GM10847 (cell line): ENCODE data around the gene LYG2.

Source experiments
- POLR2A ChIP-seq: IDR thresholded peaks from 2 replicates; pipeline ENCODE4 v1.6.1; 2011; ENCODE audit not compliant: insufficient read length; ENCODE audit errors: extremely low read depth

LYG2 gene

GRCh38 chr2:99216096-99216495 is 39.4 kb downstream of the LYG2 start:
- no peak for TF ChIP-seq POLR2A

- TF ChIP-seq POLR2A: no peak
These were observed 50.0 kb downstream of the LYG2 start for GRCh38 chr2:99205491-99205890.

DNA sequence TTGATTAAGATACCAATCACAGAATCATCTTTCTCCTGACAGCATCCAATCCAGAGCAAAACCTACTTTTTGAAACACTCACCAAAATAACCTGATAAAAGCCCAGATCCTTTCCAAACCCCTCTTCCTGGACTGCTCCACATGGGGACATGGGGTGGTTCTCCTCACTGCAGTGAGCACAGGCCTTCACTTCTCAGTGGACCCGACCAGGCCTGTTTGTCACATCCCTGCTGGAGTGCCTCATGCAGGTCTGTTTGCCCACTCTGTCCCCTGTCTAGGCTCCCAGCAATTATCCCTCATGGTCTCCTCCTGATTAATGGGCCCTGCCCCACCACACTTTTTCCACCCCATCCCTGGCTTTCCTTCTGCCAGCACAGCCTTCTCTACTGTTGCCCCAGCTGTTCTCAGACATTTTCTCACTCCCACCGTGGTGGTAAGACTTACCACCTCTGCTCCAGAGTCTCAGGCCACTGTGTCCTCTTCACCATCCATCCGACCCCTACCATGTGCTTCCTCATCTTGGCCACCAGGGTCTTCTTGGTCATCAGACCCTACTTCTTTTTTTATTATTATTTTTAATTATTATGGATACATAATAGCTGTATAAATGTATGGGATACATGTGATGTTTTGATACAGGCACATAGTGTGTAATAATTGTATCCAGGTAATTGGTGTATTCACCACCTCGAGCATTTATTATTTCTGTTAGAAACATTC is 53.3 kb downstream of the LYG2 start:
- no peak for TF ChIP-seq POLR2A

DNA sequence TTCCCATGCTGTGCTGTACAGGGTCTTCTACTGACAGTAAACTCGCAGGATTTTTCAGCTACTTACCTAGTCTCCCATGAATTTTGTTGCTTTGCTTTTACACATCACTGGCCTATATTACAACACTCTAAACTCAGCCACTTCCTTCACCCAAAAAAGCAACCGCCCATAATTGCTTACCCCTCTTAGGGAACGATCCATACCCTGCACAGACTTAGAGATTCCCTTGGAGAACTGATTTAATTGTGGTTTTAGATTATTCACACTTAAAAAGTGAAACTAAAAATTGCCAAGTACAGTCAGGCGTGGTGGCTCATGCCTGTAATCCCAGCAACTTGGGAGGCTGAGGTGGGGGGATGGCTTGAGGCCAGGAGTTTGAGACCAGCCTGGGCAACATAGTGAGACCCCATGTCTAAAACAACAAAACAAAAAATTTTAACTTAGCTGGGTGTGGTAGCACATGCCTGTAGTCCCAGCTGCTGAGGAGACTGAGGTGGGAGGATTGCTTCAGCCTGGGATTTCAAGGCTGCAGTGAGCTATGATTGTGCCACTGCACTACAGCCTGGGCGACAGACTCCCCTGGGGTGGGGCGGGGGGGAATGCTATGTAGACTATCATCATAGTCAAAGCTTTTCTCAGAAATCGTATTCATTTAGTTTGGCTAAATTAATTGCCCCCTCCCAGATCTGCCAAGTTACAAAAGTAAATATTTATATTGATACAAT is 55.2 kb downstream of the LYG2 start:
- TF ChIP-seq POLR2A: no peak

GRCh38 chr2:99198103-99198841 is 57.2 kb downstream of the LYG2 start:
- TF ChIP-seq POLR2A: no peak
